Heart left ventricle (tissue), 16 donors: ENCODE results near the gene ZNF22. TPM values are rescaled to one million over a fixed set of nuclear protein-coding genes. Genes with fewer than 3 reads are reported as not detected.

Experiments
- ATAC-seq, 4 donors: fragments of 200-7000 bp; cut with Tn5 transposase; one replicate each; pipeline ENCODE4 v1.9.1; 2020 to 2022; ENCODE audit warnings: moderate library complexity in 4 of 4, mild to moderate bottlenecking in 3 of 4, moderate number of reproducible peaks in 1 of 4
- DNase-seq, 5 donors: peaks; one replicate each; pipeline ENCODE4 v3.0.0-alpha.2; 2020
- H3K27ac ChIP-seq, 12 donors: fragments of 200-600 bp; sonication (generic) in 4 of 12; one replicate each; pipeline versions ENCODE4 v1.5.0 to v1.8.0; 2016 to 2022; ENCODE audit warnings: mild to moderate bottlenecking in 2 of 12
- H3K27me3 ChIP-seq, 9 donors: fragments of 200-600 bp; sonication (generic) in 2 of 9; one replicate each; pipeline versions ENCODE4 v1.5.1 to v1.8.0; 2016 to 2022; ENCODE audit warnings: mild to moderate bottlenecking in 3 of 9
- H3K36me3 ChIP-seq, 9 donors: fragments of 200-600 bp; sonication (generic) in 2 of 9; one replicate each; pipeline versions ENCODE4 v1.5.0 to v1.8.0; 2018 to 2022; ENCODE audit warnings: mild to moderate bottlenecking in 2 of 9
- H3K4me1 ChIP-seq, 12 donors: fragments of 200-600 bp; sonication (generic) in 4 of 12; one replicate each; pipeline versions ENCODE4 v1.5.0 to v1.8.0; 2016 to 2022; ENCODE audit warnings: mild to moderate bottlenecking in 3 of 12
- H3K4me3 ChIP-seq, 12 donors: fragments of 200-600 bp; sonication (generic) in 4 of 12; one replicate each; pipeline versions ENCODE4 v1.5.0 to v1.8.0; 2017 to 2022; ENCODE audit warnings: mild to moderate bottlenecking in 9 of 12, moderate library complexity in 4 of 12
- H3K9me3 ChIP-seq, 12 donors: fragments of 200-600 bp; sonication (generic) in 4 of 12; one replicate each; pipeline versions ENCODE4 v1.5.0 to v1.8.0; 2016 to 2022; ENCODE audit warnings: mild to moderate bottlenecking in 1 of 12
- CTCF ChIP-seq, 12 donors: fragments of 200-600 bp; sonication (generic) in 4 of 12; IDR thresholded peaks; one replicate each; pipeline versions ENCODE4 v1.5.0 to v1.8.0; 2018 to 2022; ENCODE audit warnings: antibody characterized with exemption in 12 of 12, mild to moderate bottlenecking in 5 of 12
- POLR2A ChIP-seq, 2 donors: fragments of 450-650 bp; IDR thresholded peaks; one replicate each; pipeline ENCODE4 v1.6.1; 2017; ENCODE audit warnings: antibody characterized with exemption in 2 of 2, mild to moderate bottlenecking in 2 of 2, moderate library complexity in 2 of 2
- WGBS, 4 donors: extraction: QIAGEN DNeasy Blood & Tissue Kit in 2 of 4; methylation state at CpG; one replicate each; pipeline versions ENCODE4 v1.1.5 to v1.1.7; 2013 to 2018; 5-methylcytosine and 5-hydroxymethylcytosine counted together
- intact Hi-C, 10 donors: fragments of 100-400 bp; cut with DNase I; formaldehyde crosslinking; loops; one replicate each; pipeline versions ENCODE4 v1.11.1 to v1.14.2; 2022
- polyA plus RNA-seq, 2 donors: library from polyadenylated mRNA; stranded (reverse); fragments of 200-250 nt; gene quantifications; one replicate each; pipeline ENCODE4 v1.2.3, GENCODE V29; 2013
- total RNA-seq, 9 donors: library from RNA; depleted of rRNA in 2 of 9; stranded (reverse); fragments of >200 nt in 2 of 9; fragmentation: NEBNext Ultra II Directional in 3 of 9; extraction: Animal tissue kit (Norgen Biotek cat#: 25700) in 3 of 9; gene quantifications; one replicate each; pipeline versions ENCODE4 v1.1.0 to v1.2.4, GENCODE V29; 2016 to 2023
- donor health status: ischemic (EF 13 %, LVEDD 7.1; RV severe dilation, severe dysfunction).
- donor health status: healthy with polysubstance abuse.
- donor health status: DM: no; HTN: yes; CAD: no.
- donor health status: DM: no; HTN: no; CAD: no.
- donor health status: ischemic (EF 25% LVEDD 6.9; RV normal size, moderate dysfunction).
- donor health status: ischemic (EF 25% LVEDD 5.7; RV mildly dilated, moderate dysfunction).
- donor health status: healthy.
- donor health status: DM: yes; HTN: yes; CAD: no.
- donor health status: ischemic (EF 35%, LVEDD 5.7; RV mildly dilated, moderate dysfunction).
- donor health status: nonischemic (EF 11% LVEDD 7.7; RV severe dilation, severe dysfunction).
- donor health status: DM: yes; HTN: yes; CAD: no.
- donor health status: PGD.
- donor health status: ischemic (EF 29% LVEDD 5.4; RV normal size, mild dysfunction).
- donor health status: nonischemic (EF 23%, LVEDD 6.1; RV moderate dilation, normal function).

ZNF22 gene
- total and polyA plus RNA-seq, 11 donors, result 12.6 to 17.5 (median 14.6) TPM

- no peaks in the 10 kb centered on the region for H3K36me3 ChIP-seq
- intact Hi-C loops, result no loop called here
- ATAC-seq (no peak), DNase-seq (no peak)
- H3K27ac ChIP-seq, result no peak overlapping the region
- no peaks in the 10 kb centered on the region for H3K4me1 ChIP-seq
- peaks cover 0 to 3% (median 0%) of the 10 kb centered on the region in 9 donors for H3K27me3 ChIP-seq
- no peaks in the 10 kb centered on the region for H3K9me3 ChIP-seq
- TF ChIP-seq POLR2A (IDR thresholded peaks at IDR 0.05), result no peak
- no peak for TF ChIP-seq CTCF (IDR thresholded peaks at IDR 0.05)
- H3K4me3 ChIP-seq, result no peak overlapping the region
These were observed 40.3 kb downstream of the ZNF22 start for GRCh38 chr10:45040921-45041542.

GRCh38 chr10:45044290-45044689 is 43.6 kb downstream of the ZNF22 start:
- Histone ChIP-seq H3K27me3 (no peaks in the 10 kb centered on the region), H3K36me3 (no peaks in the 10 kb centered on the region), H3K9me3 (peaks cover 0 to 15% (median 2%) of the 10 kb centered on the region in 12 donors), H3K4me1 (no peaks in the 10 kb centered on the region), H3K27ac (no peak overlapping the region), H3K4me3 (no peak overlapping the region)
- 34 to 51% (median 44%) methylated on average over 7 of the region's 7 CpGs for WGBS, 4 donors
- TF ChIP-seq POLR2A (IDR thresholded peaks at IDR 0.05), result no peak
- intact Hi-C loops, result no loop called here
- no peak for DNase-seq
- ATAC-seq, result no peak

GRCh38 chr10:45050551-45051235 is 50.0 kb downstream of the ZNF22 start:
- Histone ChIP-seq H3K4me1 (no peaks in the 10 kb centered on the region), H3K36me3 (no peaks in the 10 kb centered on the region), H3K9me3 (peaks cover 0 to 19% (median 2%) of the 10 kb centered on the region in 12 donors), H3K27me3 (no peaks in the 10 kb centered on the region), H3K4me3 (no peak overlapping the region), H3K27ac (no peak overlapping the region)
- TF ChIP-seq POLR2A (IDR thresholded peaks at IDR 0.05) (no peak), CTCF (IDR thresholded peaks at IDR 0.05) (no peak)
- ATAC-seq, result no peak
- DNase-seq, result no peak
- intact Hi-C loops, result no loop called here
- 67 to 87% (median 76%) methylated on average over 4 of the region's 4 CpGs for WGBS, 4 donors

GRCh38 chr10:45052700-45053099 is 52.0 kb downstream of the ZNF22 start:
- TF ChIP-seq CTCF (IDR thresholded peaks at IDR 0.05), result no peak
- no peak for TF ChIP-seq POLR2A (IDR thresholded peaks at IDR 0.05)
- Histone ChIP-seq H3K27me3 (no peaks in the 10 kb centered on the region), H3K36me3 (no peaks in the 10 kb centered on the region), H3K4me1 (no peaks in the 10 kb centered on the region), H3K9me3 (peaks cover 0 to 18% (median 2%) of the 10 kb centered on the region in 12 donors), H3K27ac (no peak overlapping the region), H3K4me3 (no peak overlapping the region)
- ATAC-seq, result no peak
- intact Hi-C loops, result no loop called here
- no peak for DNase-seq
- 49 to 59% (median 55%) methylated on average over 1 of the region's 1 CpG for WGBS, 4 donors
